Gastroesophageal sphincter (tissue), 4 donors: ENCODE results near the gene PHOX2B. TPM values are rescaled to one million over a fixed set of nuclear protein-coding genes. Genes with fewer than 3 reads are reported as not detected.
"Not testable (repeated sequence)": the region's sequence is repeated elsewhere in the genome, so short reads cannot be mapped to it uniquely, and the experiment has no call there.

Experiments used
- ATAC-seq: fragments of 150-250 bp; one replicate; pipeline ENCODE4 v1.9.1; 2016; ENCODE audit warnings: mild to moderate bottlenecking, moderate library complexity
- H3K27ac ChIP-seq, 4 donors: fragments of 200-600 bp; sonication (generic) in 3 of 4; 1 replicate in 3 of 4; 2 replicates in 1 of 4; pipeline ENCODE4 v1.5.1; 2016 to 2019
- H3K27me3 ChIP-seq: fragments of 200-600 bp; sonication (generic); one replicate; pipeline ENCODE4 v1.5.1; 2019
- H3K36me3 ChIP-seq, 2 donors: fragments of 200-600 bp; sonication (generic); one replicate each; pipeline ENCODE4 v1.5.1; 2019; ENCODE audit warnings: control low read depth in 1 of 2
- H3K4me1 ChIP-seq, 3 donors: fragments of 200-600 bp; sonication (generic); 1 replicate in 2 of 3; 2 replicates in 1 of 3; pipeline ENCODE4 v1.5.1; 2016 to 2019; ENCODE audit warnings: control low read depth in 2 of 3
- H3K4me3 ChIP-seq, 2 donors: fragments of 200-600 bp; sonication (generic); one replicate each; pipeline ENCODE4 v1.5.1; 2019; ENCODE audit warnings: mild to moderate bottlenecking in 1 of 2, moderate library complexity in 1 of 2
- H3K9me3 ChIP-seq, 3 donors: fragments of 200-600 bp; sonication (generic); one replicate each; pipeline ENCODE4 v1.5.1; 2017 to 2019; ENCODE audit warnings: control low read depth in 2 of 3
- EP300 ChIP-seq: sonication (generic); formaldehyde crosslinking; IDR thresholded peaks from one replicate; pipeline ENCODE4 v1.6.1; 2017; ENCODE audit warnings: antibody characterized with exemption, mild to moderate bottlenecking
- POLR2A ChIP-seq, 2 donors: fragments of 450-650 bp; IDR thresholded peaks; one replicate each; pipeline ENCODE4 v1.6.1; 2017; ENCODE audit warnings: antibody characterized with exemption in 2 of 2, mild to moderate bottlenecking in 2 of 2, moderate library complexity in 1 of 2
- POLR2AphosphoS5 ChIP-seq: sonication (generic); formaldehyde crosslinking; IDR thresholded peaks from one replicate; pipeline ENCODE4 v1.6.1; 2017; ENCODE audit warnings: antibody characterized with exemption
- WGBS, 2 donors: methylation state at CpG; one replicate each; pipeline ENCODE4 v1.1.5; 2018; ENCODE audit warnings: low coverage in 1 of 2; 5-methylcytosine and 5-hydroxymethylcytosine counted together
- total RNA-seq, 4 donors: library from RNA; depleted of rRNA; stranded (reverse); fragments of >200 nt; gene quantifications; one replicate each; pipeline ENCODE4 v1.1.0, GENCODE V29; 2016
- TF ChIP-seq, protein P1 (sequence below), 4 experiments: fragments of 200-600 bp in 2 of 4; fragments of 450-650 bp in 2 of 4; sonication (generic) in 1 of 4; IDR thresholded peaks; one replicate each; pipeline ENCODE4 v1.5.1; 2017 to 2019; ENCODE audit warnings: antibody characterized with exemption in 4 of 4, mild to moderate bottlenecking in 2 of 4, moderate library complexity in 2 of 4

PHOX2B gene
- total RNA-seq, 4 donors from 2014 or later: 0.67 TPM; not detected in 3

- peaks cover 24% of the 10 kb centered on the region for H3K27me3 ChIP-seq
- WGBS, 2 donors: 86 to 100% methylated on average over 1 of the region's 1 CpG
- ATAC-seq: no peak
- no peaks in the 10 kb centered on the region for H3K36me3 ChIP-seq
- no peak overlapping the region for H3K4me3 ChIP-seq
- no peak overlapping the region for H3K27ac ChIP-seq
- H3K9me3 ChIP-seq: no peaks in the 10 kb centered on the region
- no peaks in the 10 kb centered on the region for H3K4me1 ChIP-seq
- TF ChIP-seq EP300 (no peak), POLR2AphosphoS5 (no peak), POLR2A (IDR thresholded peaks at IDR 0.05) (no peak)
- TF ChIP-seq, protein P1, sequence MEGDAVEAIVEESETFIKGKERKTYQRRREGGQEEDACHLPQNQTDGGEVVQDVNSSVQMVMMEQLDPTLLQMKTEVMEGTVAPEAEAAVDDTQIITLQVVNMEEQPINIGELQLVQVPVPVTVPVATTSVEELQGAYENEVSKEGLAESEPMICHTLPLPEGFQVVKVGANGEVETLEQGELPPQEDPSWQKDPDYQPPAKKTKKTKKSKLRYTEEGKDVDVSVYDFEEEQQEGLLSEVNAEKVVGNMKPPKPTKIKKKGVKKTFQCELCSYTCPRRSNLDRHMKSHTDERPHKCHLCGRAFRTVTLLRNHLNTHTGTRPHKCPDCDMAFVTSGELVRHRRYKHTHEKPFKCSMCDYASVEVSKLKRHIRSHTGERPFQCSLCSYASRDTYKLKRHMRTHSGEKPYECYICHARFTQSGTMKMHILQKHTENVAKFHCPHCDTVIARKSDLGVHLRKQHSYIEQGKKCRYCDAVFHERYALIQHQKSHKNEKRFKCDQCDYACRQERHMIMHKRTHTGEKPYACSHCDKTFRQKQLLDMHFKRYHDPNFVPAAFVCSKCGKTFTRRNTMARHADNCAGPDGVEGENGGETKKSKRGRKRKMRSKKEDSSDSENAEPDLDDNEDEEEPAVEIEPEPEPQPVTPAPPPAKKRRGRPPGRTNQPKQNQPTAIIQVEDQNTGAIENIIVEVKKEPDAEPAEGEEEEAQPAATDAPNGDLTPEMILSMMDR (IDR thresholded peaks at IDR 0.05): no peak
Measured at GRCh38 chr4:41713768-41714167, 34.8 kb downstream of the PHOX2B start.

DNA sequence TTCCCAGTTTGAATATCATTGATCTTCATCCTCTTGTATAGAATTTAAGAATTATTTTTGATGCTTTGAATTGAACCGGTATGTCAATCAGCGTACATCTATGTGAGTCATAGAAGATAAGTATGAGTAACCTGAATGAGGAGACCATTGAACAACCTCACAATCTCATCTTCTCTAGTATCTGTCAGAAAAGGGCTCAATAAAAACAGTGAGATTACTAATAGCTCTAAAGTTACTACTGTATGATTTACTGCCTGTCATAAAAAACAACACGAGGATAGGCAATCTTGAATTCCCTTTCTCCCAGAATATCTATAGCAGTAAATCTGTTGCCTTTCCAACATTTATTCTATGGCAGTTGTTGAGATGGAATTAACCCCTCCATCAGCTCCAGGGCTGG lies 36.1 kb downstream of the PHOX2B start:
- Histone ChIP-seq H3K4me1 (no peaks in the 10 kb centered on the region), H3K27me3 (peaks cover 25% of the 10 kb centered on the region), H3K36me3 (no peaks in the 10 kb centered on the region), H3K27ac (no peak overlapping the region), H3K4me3 (no peak overlapping the region), H3K9me3 (no peaks in the 10 kb centered on the region)
- TF ChIP-seq EP300: no peak
- ATAC-seq: no peak
- WGBS, 2 donors: 75 to 82% methylated on average over 3 of the region's 3 CpGs

DNA sequence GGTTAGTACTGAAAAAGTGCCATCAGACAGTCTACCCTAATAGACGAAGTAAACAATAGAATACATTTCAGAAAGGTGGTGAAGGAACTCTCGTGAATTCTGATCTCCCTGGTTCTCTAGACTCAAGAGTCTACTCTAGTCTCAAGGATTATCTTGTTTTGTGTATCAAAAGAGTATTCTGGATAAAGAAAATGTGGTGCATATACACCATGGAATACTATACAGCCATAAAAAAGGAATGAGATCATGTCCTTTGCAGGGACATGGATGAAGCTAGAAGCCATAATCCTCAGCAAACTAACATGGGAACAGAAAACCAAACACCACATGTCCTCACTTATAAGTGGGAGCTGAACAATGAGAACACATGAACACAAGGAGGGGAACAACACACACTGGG lies 36.9 kb downstream of the PHOX2B start:
- H3K36me3 ChIP-seq, H3K4me3 ChIP-seq, ATAC-seq, H3K27ac ChIP-seq, H3K4me1 ChIP-seq, H3K9me3 ChIP-seq: not testable (repeated sequence)
- 96% methylated on average over 2 of the region's 2 CpGs for WGBS, 2 donors
- peaks cover 27% of the 10 kb centered on the region for H3K27me3 ChIP-seq

- Histone ChIP-seq H3K27me3 (peaks cover 34% of the 10 kb centered on the region), H3K9me3 (no peaks in the 10 kb centered on the region), H3K36me3 (no peaks in the 10 kb centered on the region), H3K27ac (no peak overlapping the region), H3K4me1 (no peaks in the 10 kb centered on the region), H3K4me3 (no peak overlapping the region)
- TF ChIP-seq POLR2AphosphoS5 (no peak), POLR2A (IDR thresholded peaks at IDR 0.05) (no peak), EP300 (no peak)
- TF ChIP-seq, protein P1 (IDR thresholded peaks at IDR 0.05): no peak
- no peak for ATAC-seq
- 52 to 72% methylated on average over 2 to 5 of the region's 5 CpGs for WGBS, 2 donors
Measured at GRCh38 chr4:41709844-41710481, 38.6 kb downstream of the PHOX2B start.

DNA sequence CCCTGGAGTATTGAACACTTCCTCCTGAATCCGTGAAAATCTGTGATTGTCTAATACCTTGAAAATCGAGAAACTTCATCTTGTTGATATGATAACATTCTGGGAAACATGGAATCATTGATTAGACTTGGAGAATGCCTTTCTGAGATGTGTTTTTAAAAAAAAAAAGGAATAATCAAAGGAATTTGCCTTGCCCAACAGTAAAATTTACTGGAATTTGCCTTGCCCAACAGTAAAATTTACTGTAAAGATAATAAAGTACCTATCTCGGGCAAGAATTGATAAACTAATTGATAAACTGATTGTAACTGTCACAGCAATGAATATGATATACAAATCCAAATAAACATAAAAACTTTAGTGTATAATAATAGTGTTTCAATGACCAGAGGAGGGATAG lies 44.7 kb downstream of the PHOX2B start:
- Histone ChIP-seq H3K27me3 (peaks cover 15% of the 10 kb centered on the region), H3K4me1 (no peaks in the 10 kb centered on the region), H3K27ac (no peak overlapping the region), H3K36me3 (peaks cover 0 to under 1% of the 10 kb centered on the region in 2 donors), H3K4me3 (no peak overlapping the region), H3K9me3 (no peaks in the 10 kb centered on the region)
- WGBS, 2 donors: 61 to 75% methylated on average over 2 to 3 of the region's 3 CpGs
- TF ChIP-seq EP300 (no peak), POLR2A (IDR thresholded peaks at IDR 0.05) (no peak), POLR2AphosphoS5 (no peak)
- TF ChIP-seq, protein P1 (IDR thresholded peaks at IDR 0.05): no peak
- ATAC-seq: no peak

GRCh38 chr4:41702770-41703169 lies 45.8 kb downstream of the PHOX2B start:
- no peak for TF ChIP-seq EP300
- TF ChIP-seq, protein P1 (IDR thresholded peaks at IDR 0.05): no peak
- Histone ChIP-seq H3K4me1 (no peaks in the 10 kb centered on the region), H3K36me3 (peaks cover 0 to 10% of the 10 kb centered on the region in 2 donors), H3K27ac (no peak overlapping the region), H3K27me3 (peaks cover 9% of the 10 kb centered on the region), H3K9me3 (no peaks in the 10 kb centered on the region), H3K4me3 (no peak overlapping the region)
- WGBS, 2 donors: 73 to 90% methylated on average over 4 of the region's 4 CpGs
- ATAC-seq: no peak
